GM08714 (cell line): ENCODE data around the gene GDF11.

Experiments
- H3K4me3 ChIP-seq: fragments of 200-500 bp; sonication (Bioruptor generic); 2 replicates; pipeline ENCODE4 v1.5.1; 2014; ENCODE audit warnings: mild to moderate bottlenecking, low read length, inconsistent platforms
- ZNF274 ChIP-seq: IDR thresholded peaks from 2 replicates; pipeline ENCODE4 v1.6.1; 2012; ENCODE audit warnings: mild to moderate bottlenecking, low read depth, low read length

Gene GDF11

GRCh38 chr12:55724226-55724939 lies 18.5 kb upstream of the GDF11 start:
- TF ChIP-seq ZNF274 = no peak

GRCh38 chr12:55724940-55725309 lies 18.0 kb upstream of the GDF11 start:
- no peak overlapping the region for H3K4me3 ChIP-seq
- no peak for TF ChIP-seq ZNF274

More at GRCh38 chr12:55724226-55724939, 18.5 kb upstream of the GDF11 start:
- H3K4me3 ChIP-seq = no peak overlapping the region

- H3K4me3 ChIP-seq = no peak overlapping the region
- no peak for TF ChIP-seq ZNF274
These were observed 17.4 kb upstream of the GDF11 start for GRCh38 chr12:55725556-55725955.

GRCh38 chr12:55726971-55727370 lies 16.0 kb upstream of the GDF11 start:
- TF ChIP-seq ZNF274 = no peak
- no peak overlapping the region for H3K4me3 ChIP-seq

- peak overlapping the region; percentile 73 for H3K4me3 ChIP-seq
- no peak for TF ChIP-seq ZNF274
These were observed 15.2 kb upstream of the GDF11 start for GRCh38 chr12:55727643-55728185.

- no peak for TF ChIP-seq ZNF274
- H3K4me3 ChIP-seq = peak overlapping the region; percentile 73
These were observed 14.6 kb upstream of the GDF11 start for GRCh38 chr12:55728186-55728938.

- no peak for TF ChIP-seq ZNF274
- peak within 1 kb of the TSS; percentile 73 for H3K4me3 ChIP-seq
These were observed 13.7 kb upstream of the GDF11 start, which contains the start of gene CD63 for GRCh38 chr12:55728939-55729818. Gene CD63, minus strand, starts transcription at chr12:55729009. Its CDS starts 668 bp downstream, at chr12:55728341.

- H3K4me3 ChIP-seq = peak overlapping the region; percentile 73; the same call in 1 of the 2 replicates
- TF ChIP-seq ZNF274 = no peak
These were observed 12.8 kb upstream of the GDF11 start for GRCh38 chr12:55729819-55730818.

GRCh38 chr12:55732288-55732687 lies 10.6 kb upstream of the GDF11 start:
- TF ChIP-seq ZNF274 = no peak
- no peak overlapping the region for H3K4me3 ChIP-seq

GRCh38 chr12:55733021-55733555 lies 9.8 kb upstream of the GDF11 start:
- no peak for TF ChIP-seq ZNF274
- no peak overlapping the region for H3K4me3 ChIP-seq

- no peak for TF ChIP-seq ZNF274
- no peak overlapping the region for H3K4me3 ChIP-seq
These were observed 9.1 kb upstream of the GDF11 start for GRCh38 chr12:55733858-55734257.

GRCh38 chr12:55734595-55734994 lies 8.3 kb upstream of the GDF11 start:
- H3K4me3 ChIP-seq = no peak overlapping the region
- TF ChIP-seq ZNF274 = no peak

- no peak overlapping the region for H3K4me3 ChIP-seq
- TF ChIP-seq ZNF274 = no peak
These were observed 6.8 kb upstream of the GDF11 start for GRCh38 chr12:55736076-55736475.
